Neural cell (in vitro differentiated cells): ENCODE data around the gene PAQR9.

ENCODE experiments used
- EP300 ChIP-seq: fragments of 450-650 bp; conservative IDR thresholded peaks from 2 replicates; pipeline ENCODE4 v1.6.1; 2014; ENCODE audit warnings: antibody characterized with exemption, mild to moderate bottlenecking, moderate library complexity; ENCODE audit not compliant: poor library complexity, severe bottlenecking
- EZH2 ChIP-seq: fragments of 200-600, 300-800 bp; shearing (Covaris generic), sonication (generic); IDR thresholded peaks from 2 replicates; pipeline ENCODE4 v1.6.1; 2014; ENCODE audit warnings: antibody characterized with exemption, low read length, borderline replicate concordance, mild to moderate bottlenecking; ENCODE audit not compliant: insufficient read depth, poor library complexity, severe bottlenecking
- POLR2AphosphoS5 ChIP-seq: IDR thresholded peaks from 2 replicates; pipeline ENCODE4 v1.6.1; 2012
- TAF1 ChIP-seq: IDR thresholded peaks from 2 replicates; pipeline ENCODE4 v1.6.1; 2012; ENCODE audit warnings: low read depth
- TF ChIP-seq, protein P1 (sequence below): fragments of 450-650 bp; IDR thresholded peaks from 2 replicates; pipeline ENCODE4 v1.5.1; 2014; ENCODE audit warnings: antibody characterized with exemption, mild to moderate bottlenecking, moderate library complexity; ENCODE audit not compliant: poor library complexity, severe bottlenecking
- TF ChIP-seq, protein P2 (sequence below): IDR thresholded peaks from 2 replicates; pipeline ENCODE4 v1.6.1; 2012; ENCODE audit warnings: borderline replicate concordance

DNA sequence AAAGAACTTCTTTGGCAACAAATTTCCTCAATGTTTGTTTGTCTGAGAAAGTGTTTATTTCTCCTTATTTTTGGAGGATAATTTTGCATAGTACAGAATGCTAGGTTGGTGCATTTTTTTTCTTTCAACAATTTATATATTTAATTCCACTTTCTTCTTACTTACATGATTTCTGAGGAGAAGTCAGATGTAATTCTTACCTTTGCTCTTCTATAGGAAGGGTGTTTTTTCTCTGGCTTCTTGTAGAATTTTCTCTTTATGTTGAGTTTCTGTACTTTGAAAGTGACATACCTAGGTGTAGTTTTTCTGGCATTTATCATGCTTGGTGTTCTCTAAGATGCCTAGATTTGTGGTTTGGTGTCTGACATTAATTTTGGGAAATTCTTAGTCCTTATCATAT is 39.8 kb downstream of the PAQR9 start:
- no peak for TF ChIP-seq EZH2
- TF ChIP-seq POLR2AphosphoS5: no peak
- TF ChIP-seq, protein P1, sequence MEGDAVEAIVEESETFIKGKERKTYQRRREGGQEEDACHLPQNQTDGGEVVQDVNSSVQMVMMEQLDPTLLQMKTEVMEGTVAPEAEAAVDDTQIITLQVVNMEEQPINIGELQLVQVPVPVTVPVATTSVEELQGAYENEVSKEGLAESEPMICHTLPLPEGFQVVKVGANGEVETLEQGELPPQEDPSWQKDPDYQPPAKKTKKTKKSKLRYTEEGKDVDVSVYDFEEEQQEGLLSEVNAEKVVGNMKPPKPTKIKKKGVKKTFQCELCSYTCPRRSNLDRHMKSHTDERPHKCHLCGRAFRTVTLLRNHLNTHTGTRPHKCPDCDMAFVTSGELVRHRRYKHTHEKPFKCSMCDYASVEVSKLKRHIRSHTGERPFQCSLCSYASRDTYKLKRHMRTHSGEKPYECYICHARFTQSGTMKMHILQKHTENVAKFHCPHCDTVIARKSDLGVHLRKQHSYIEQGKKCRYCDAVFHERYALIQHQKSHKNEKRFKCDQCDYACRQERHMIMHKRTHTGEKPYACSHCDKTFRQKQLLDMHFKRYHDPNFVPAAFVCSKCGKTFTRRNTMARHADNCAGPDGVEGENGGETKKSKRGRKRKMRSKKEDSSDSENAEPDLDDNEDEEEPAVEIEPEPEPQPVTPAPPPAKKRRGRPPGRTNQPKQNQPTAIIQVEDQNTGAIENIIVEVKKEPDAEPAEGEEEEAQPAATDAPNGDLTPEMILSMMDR: no peak
- TF ChIP-seq, protein P2, sequence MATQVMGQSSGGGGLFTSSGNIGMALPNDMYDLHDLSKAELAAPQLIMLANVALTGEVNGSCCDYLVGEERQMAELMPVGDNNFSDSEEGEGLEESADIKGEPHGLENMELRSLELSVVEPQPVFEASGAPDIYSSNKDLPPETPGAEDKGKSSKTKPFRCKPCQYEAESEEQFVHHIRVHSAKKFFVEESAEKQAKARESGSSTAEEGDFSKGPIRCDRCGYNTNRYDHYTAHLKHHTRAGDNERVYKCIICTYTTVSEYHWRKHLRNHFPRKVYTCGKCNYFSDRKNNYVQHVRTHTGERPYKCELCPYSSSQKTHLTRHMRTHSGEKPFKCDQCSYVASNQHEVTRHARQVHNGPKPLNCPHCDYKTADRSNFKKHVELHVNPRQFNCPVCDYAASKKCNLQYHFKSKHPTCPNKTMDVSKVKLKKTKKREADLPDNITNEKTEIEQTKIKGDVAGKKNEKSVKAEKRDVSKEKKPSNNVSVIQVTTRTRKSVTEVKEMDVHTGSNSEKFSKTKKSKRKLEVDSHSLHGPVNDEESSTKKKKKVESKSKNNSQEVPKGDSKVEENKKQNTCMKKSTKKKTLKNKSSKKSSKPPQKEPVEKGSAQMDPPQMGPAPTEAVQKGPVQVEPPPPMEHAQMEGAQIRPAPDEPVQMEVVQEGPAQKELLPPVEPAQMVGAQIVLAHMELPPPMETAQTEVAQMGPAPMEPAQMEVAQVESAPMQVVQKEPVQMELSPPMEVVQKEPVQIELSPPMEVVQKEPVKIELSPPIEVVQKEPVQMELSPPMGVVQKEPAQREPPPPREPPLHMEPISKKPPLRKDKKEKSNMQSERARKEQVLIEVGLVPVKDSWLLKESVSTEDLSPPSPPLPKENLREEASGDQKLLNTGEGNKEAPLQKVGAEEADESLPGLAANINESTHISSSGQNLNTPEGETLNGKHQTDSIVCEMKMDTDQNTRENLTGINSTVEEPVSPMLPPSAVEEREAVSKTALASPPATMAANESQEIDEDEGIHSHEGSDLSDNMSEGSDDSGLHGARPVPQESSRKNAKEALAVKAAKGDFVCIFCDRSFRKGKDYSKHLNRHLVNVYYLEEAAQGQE: no peak
- no peak for TF ChIP-seq TAF1
- TF ChIP-seq EP300: no peak
